ENCODE results near the gene SPON1. TPM values are rescaled to one million over a fixed set of nuclear protein-coding genes. Genes with fewer than 3 reads are reported as not detected.

SPON1 gene
- total and polyA plus RNA-seq, 2 experiments from 2014 or later: 2.9 to 6.4 TPM

GRCh38 chr11:14232652-14233051, 270.1 kb downstream of the SPON1 start:
- H3F3A ChIP-seq (replicated peaks; ENCODE audit: low read depth): no peaks in the 10 kb centered on the region
- H3K4me1 ChIP-seq (ENCODE audit: insufficient read depth): peaks cover 38% of the 10 kb centered on the region
- H3K27ac ChIP-seq (ENCODE audit: low read depth): no peak overlapping the region
- DNase-seq (ENCODE audit: low spot score) (peak; percentile 67), ATAC-seq (peak; percentile 76)
- H4K20me1 ChIP-seq (replicated peaks; ENCODE audit: insufficient read depth): no peaks in the 10 kb centered on the region
- H3K27me3 ChIP-seq (ENCODE audit: insufficient read depth): no peaks in the 10 kb centered on the region
- Mint-ChIP-seq H3K27me3 (ENCODE audit: insufficient read depth, low read depth, poor library complexity) (peaks cover 3% of the 10 kb centered on the region), H3K4me3 (no peak overlapping the region), H3K4me1 (peaks cover 38% of the 10 kb centered on the region), H3K9me3 (no peaks in the 10 kb centered on the region), H3K27ac (no peak overlapping the region), H3K36me3 (ENCODE audit: low read depth) (no peaks in the 10 kb centered on the region)
- peak overlapping the region; percentile 91 for H2AFZ ChIP-seq
- H3K4me3 ChIP-seq: no peak overlapping the region
- H3K36me3 ChIP-seq (ENCODE audit: insufficient read depth): no peaks in the 10 kb centered on the region
- TF ChIP-seq, protein P1, sequence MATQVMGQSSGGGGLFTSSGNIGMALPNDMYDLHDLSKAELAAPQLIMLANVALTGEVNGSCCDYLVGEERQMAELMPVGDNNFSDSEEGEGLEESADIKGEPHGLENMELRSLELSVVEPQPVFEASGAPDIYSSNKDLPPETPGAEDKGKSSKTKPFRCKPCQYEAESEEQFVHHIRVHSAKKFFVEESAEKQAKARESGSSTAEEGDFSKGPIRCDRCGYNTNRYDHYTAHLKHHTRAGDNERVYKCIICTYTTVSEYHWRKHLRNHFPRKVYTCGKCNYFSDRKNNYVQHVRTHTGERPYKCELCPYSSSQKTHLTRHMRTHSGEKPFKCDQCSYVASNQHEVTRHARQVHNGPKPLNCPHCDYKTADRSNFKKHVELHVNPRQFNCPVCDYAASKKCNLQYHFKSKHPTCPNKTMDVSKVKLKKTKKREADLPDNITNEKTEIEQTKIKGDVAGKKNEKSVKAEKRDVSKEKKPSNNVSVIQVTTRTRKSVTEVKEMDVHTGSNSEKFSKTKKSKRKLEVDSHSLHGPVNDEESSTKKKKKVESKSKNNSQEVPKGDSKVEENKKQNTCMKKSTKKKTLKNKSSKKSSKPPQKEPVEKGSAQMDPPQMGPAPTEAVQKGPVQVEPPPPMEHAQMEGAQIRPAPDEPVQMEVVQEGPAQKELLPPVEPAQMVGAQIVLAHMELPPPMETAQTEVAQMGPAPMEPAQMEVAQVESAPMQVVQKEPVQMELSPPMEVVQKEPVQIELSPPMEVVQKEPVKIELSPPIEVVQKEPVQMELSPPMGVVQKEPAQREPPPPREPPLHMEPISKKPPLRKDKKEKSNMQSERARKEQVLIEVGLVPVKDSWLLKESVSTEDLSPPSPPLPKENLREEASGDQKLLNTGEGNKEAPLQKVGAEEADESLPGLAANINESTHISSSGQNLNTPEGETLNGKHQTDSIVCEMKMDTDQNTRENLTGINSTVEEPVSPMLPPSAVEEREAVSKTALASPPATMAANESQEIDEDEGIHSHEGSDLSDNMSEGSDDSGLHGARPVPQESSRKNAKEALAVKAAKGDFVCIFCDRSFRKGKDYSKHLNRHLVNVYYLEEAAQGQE (IDR thresholded peaks at IDR 0.05; ENCODE audit: unreplicated experiment): no peak
- TF ChIP-seq CTCF (conservative IDR thresholded peaks at IDR 0.05; ENCODE audit: low read depth in 2 of 2): peak; percentile 79 to 81
- H3K9me2 ChIP-seq (ENCODE audit: insufficient read depth): no peaks in the 10 kb centered on the region
- H3K4me2 ChIP-seq: 0 out of 2 replicates have a peak overlapping the region, but pooled peaks have one; percentile 16
- H3K79me2 ChIP-seq (replicated peaks; ENCODE audit: insufficient read depth): no peaks in the 10 kb centered on the region

- Histone ChIP-seq H3K36me3 (ENCODE audit: insufficient read depth) (no peaks in the 10 kb centered on the region), H2AFZ (no peak overlapping the region)
- TF ChIP-seq ZNF114 (CRISPR knock-in tag; IDR thresholded peaks at IDR 0.05) (no peak), STAT1 (IDR thresholded peaks at IDR 0.05; ENCODE audit: unreplicated experiment) (no peak), EZH2 (IDR thresholded peaks at IDR 0.05; ENCODE audit: low read depth, unreplicated experiment) (no peak), CREB1 (CRISPR knock-in tag; IDR thresholded peaks at IDR 0.05; ENCODE audit: low read depth) (no peak), EZH2phosphoT487 (IDR thresholded peaks at IDR 0.05; ENCODE audit: unreplicated experiment) (no peak), CTCF (conservative IDR thresholded peaks at IDR 0.05; ENCODE audit: low read depth in 2 of 2) (no peak), JUNB (IDR thresholded peaks at IDR 0.05; ENCODE audit: unreplicated experiment) (no peak)
- TF ChIP-seq, protein P2, sequence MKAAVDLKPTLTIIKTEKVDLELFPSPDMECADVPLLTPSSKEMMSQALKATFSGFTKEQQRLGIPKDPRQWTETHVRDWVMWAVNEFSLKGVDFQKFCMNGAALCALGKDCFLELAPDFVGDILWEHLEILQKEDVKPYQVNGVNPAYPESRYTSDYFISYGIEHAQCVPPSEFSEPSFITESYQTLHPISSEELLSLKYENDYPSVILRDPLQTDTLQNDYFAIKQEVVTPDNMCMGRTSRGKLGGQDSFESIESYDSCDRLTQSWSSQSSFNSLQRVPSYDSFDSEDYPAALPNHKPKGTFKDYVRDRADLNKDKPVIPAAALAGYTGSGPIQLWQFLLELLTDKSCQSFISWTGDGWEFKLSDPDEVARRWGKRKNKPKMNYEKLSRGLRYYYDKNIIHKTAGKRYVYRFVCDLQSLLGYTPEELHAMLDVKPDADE (IDR thresholded peaks at IDR 0.05): no peak
These were observed 271.9 kb downstream of the SPON1 start for GRCh38 chr11:14234446-14234845.

More at GRCh38 chr11:14234446-14234845, 271.9 kb downstream of the SPON1 start:
- no peaks in the 10 kb centered on the region for H3K36me3 Mint-ChIP-seq (ENCODE audit: low read depth)
- no peak for ATAC-seq
- Histone ChIP-seq H3K79me2 (replicated peaks; ENCODE audit: insufficient read depth) (no peaks in the 10 kb centered on the region), H3K4me3 (no peak overlapping the region), H3K9me2 (ENCODE audit: insufficient read depth) (no peaks in the 10 kb centered on the region), H3K4me2 (no peak overlapping the region), H3K27me3 (ENCODE audit: insufficient read depth) (no peaks in the 10 kb centered on the region), H3K4me1 (ENCODE audit: insufficient read depth) (peaks cover 20% of the 10 kb centered on the region), H3F3A (replicated peaks; ENCODE audit: low read depth) (no peaks in the 10 kb centered on the region), H3K27ac (ENCODE audit: low read depth) (no peak overlapping the region), H4K20me1 (replicated peaks; ENCODE audit: insufficient read depth) (no peaks in the 10 kb centered on the region)
- peaks cover 1% of the 10 kb centered on the region for H3K27me3 Mint-ChIP-seq (ENCODE audit: insufficient read depth, low read depth, poor library complexity)
- no peak for DNase-seq (ENCODE audit: low spot score)
- H3K4me3 Mint-ChIP-seq: no peak overlapping the region
- no peaks in the 10 kb centered on the region for H3K9me3 Mint-ChIP-seq
- H3K4me1 Mint-ChIP-seq: peaks cover 25% of the 10 kb centered on the region
- H3K27ac Mint-ChIP-seq: no peak overlapping the region
